Astrocyte (in vitro differentiated cells and primary cell): ENCODE measurements around the gene ZC3H15.

Source experiments
- EZH2 ChIP-seq: IDR thresholded peaks from 2 replicates; pipeline ENCODE4 v1.6.1; 2012; ENCODE audit warnings: mild to moderate bottlenecking, low read length, inconsistent platforms; ENCODE audit not compliant: insufficient read depth
- TF ChIP-seq, protein P1 (sequence below): IDR thresholded peaks from 2 replicates; pipeline ENCODE4 v1.5.1; 2011; ENCODE audit warnings: low read depth, mild to moderate bottlenecking, inconsistent platforms, low read length, moderate library complexity; ENCODE audit not compliant: insufficient read depth

DNA sequence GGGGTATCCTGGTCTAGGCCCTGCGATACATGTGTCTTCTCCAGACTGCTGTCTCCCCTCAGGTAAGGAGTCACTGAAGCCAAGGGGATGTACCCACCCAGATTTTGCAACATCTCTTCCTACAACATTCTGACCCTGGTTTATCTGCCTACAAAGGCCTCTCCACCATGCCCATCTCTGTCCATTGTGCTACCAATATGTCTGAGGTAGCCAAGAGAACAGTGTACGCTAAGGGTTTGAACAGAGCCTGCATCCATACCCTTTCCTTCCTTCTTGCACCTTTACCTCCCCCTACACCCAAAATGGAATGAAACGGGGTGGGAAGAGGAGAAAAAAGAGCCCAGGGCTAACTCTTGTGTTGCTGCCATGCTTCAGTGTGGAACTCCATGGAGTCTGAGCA lies 11.9 kb downstream of the ZC3H15 start:
- TF ChIP-seq, protein P1, sequence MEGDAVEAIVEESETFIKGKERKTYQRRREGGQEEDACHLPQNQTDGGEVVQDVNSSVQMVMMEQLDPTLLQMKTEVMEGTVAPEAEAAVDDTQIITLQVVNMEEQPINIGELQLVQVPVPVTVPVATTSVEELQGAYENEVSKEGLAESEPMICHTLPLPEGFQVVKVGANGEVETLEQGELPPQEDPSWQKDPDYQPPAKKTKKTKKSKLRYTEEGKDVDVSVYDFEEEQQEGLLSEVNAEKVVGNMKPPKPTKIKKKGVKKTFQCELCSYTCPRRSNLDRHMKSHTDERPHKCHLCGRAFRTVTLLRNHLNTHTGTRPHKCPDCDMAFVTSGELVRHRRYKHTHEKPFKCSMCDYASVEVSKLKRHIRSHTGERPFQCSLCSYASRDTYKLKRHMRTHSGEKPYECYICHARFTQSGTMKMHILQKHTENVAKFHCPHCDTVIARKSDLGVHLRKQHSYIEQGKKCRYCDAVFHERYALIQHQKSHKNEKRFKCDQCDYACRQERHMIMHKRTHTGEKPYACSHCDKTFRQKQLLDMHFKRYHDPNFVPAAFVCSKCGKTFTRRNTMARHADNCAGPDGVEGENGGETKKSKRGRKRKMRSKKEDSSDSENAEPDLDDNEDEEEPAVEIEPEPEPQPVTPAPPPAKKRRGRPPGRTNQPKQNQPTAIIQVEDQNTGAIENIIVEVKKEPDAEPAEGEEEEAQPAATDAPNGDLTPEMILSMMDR: no peak
- no peak for TF ChIP-seq EZH2
